ENCODE data around the gene GARNL3. TPM values are rescaled to one million over a fixed set of nuclear protein-coding genes. Genes with fewer than 3 reads are reported as not detected.

The GARNL3 gene
- total RNA-seq, 1 donor from 2014 or later: 32.0 TPM

- Histone ChIP-seq H3K27ac (no peak overlapping the region), H3K9me3 (ENCODE audit: low read depth) (no peaks in the 10 kb centered on the region), H3K4me3 (no peak overlapping the region), H3K36me3 (no peaks in the 10 kb centered on the region), H3K4me1 (no peaks in the 10 kb centered on the region), H3F3A (ENCODE audit: low read depth) (no peaks in the 10 kb centered on the region), H2AFZ (replicated peaks) (no peak overlapping the region), H3K27me3 (peaks cover 6% of the 10 kb centered on the region), H4K20me1 (ENCODE audit: low read depth) (no peaks in the 10 kb centered on the region), H3K9ac (no peak overlapping the region), H3K4me2 (no peak overlapping the region), H3K79me2 (ENCODE audit: low read depth) (no peaks in the 10 kb centered on the region)
- no peak for TF ChIP-seq CTCF (IDR thresholded peaks at IDR 0.05)
- TF ChIP-seq EZH2 (IDR thresholded peaks at IDR 0.05): no peak
- TF ChIP-seq EZH2phosphoT487 (IDR thresholded peaks at IDR 0.05): no peak
- Mint-ChIP-seq H3K4me1 (peaks cover 33% of the 10 kb centered on the region), H3K9me3 (no peaks in the 10 kb centered on the region), H3K27ac (no peak overlapping the region), H3K4me3 (no peak overlapping the region), H3K27me3 (ENCODE audit: insufficient read depth, low read depth) (peaks cover 2% of the 10 kb centered on the region), H3K36me3 (no peaks in the 10 kb centered on the region)
- DNase-seq (ENCODE audit: low spot score): no peak
Observed at GRCh38 chr9:127390248-127390545, 125.6 kb downstream of the GARNL3 start.

- no peaks in the 10 kb centered on the region for H3K4me1 ChIP-seq
- no peaks in the 10 kb centered on the region for H3F3A ChIP-seq (ENCODE audit: low read depth)
- H3K36me3 ChIP-seq: no peaks in the 10 kb centered on the region
- Mint-ChIP-seq H3K27me3 (ENCODE audit: insufficient read depth, low read depth) (peaks cover 2% of the 10 kb centered on the region), H3K9me3 (no peaks in the 10 kb centered on the region), H3K4me1 (peaks cover 32% of the 10 kb centered on the region), H3K4me3 (no peak overlapping the region), H3K27ac (no peak overlapping the region), H3K36me3 (no peaks in the 10 kb centered on the region)
- H3K79me2 ChIP-seq (ENCODE audit: low read depth): no peaks in the 10 kb centered on the region
- H3K4me2 ChIP-seq: no peak overlapping the region
- H3K9me3 ChIP-seq (ENCODE audit: low read depth): no peaks in the 10 kb centered on the region
- peaks cover 9% of the 10 kb centered on the region for H3K27me3 ChIP-seq
- H3K4me3 ChIP-seq: no peak overlapping the region
- H4K20me1 ChIP-seq (ENCODE audit: low read depth): no peaks in the 10 kb centered on the region
- no peak overlapping the region for H2AFZ ChIP-seq (replicated peaks)
- no peak overlapping the region for H3K9ac ChIP-seq
- no peak overlapping the region for H3K27ac ChIP-seq
- DNase-seq (ENCODE audit: low spot score): no peak
- TF ChIP-seq CTCF (IDR thresholded peaks at IDR 0.05) (no peak), EZH2phosphoT487 (IDR thresholded peaks at IDR 0.05) (no peak), EZH2 (IDR thresholded peaks at IDR 0.05) (no peak)
Observed at GRCh38 chr9:127390563-127390962, 126.0 kb downstream of the GARNL3 start.

GRCh38 chr9:127392166-127392565 is 127.6 kb downstream of the GARNL3 start:
- Mint-ChIP-seq H3K27ac (peak overlapping the region; percentile 59), H3K4me1 (peaks cover 30% of the 10 kb centered on the region)

More at GRCh38 chr9:127392166-127392565, 127.6 kb downstream of the GARNL3 start:
- H3K36me3 ChIP-seq: no peaks in the 10 kb centered on the region
- peaks cover 3% of the 10 kb centered on the region for H3K4me1 ChIP-seq
- Mint-ChIP-seq H3K27me3 (ENCODE audit: insufficient read depth, low read depth) (peaks cover 2% of the 10 kb centered on the region), H3K4me3 (peak overlapping the region; percentile 22), H3K36me3 (no peaks in the 10 kb centered on the region), H3K9me3 (no peaks in the 10 kb centered on the region)
- H3F3A ChIP-seq (ENCODE audit: low read depth): peaks cover 1% of the 10 kb centered on the region
- no peaks in the 10 kb centered on the region for H4K20me1 ChIP-seq (ENCODE audit: low read depth)
- DNase-seq (ENCODE audit: low spot score): no peak
- no peaks in the 10 kb centered on the region for H3K79me2 ChIP-seq (ENCODE audit: low read depth)
- H3K9ac ChIP-seq: no peak overlapping the region
- peaks cover 16% of the 10 kb centered on the region for H3K27me3 ChIP-seq
- no peak overlapping the region for H3K4me2 ChIP-seq
- H3K9me3 ChIP-seq (ENCODE audit: low read depth): no peaks in the 10 kb centered on the region
- TF ChIP-seq EZH2 (IDR thresholded peaks at IDR 0.05): no peak
- no peak for TF ChIP-seq CTCF (IDR thresholded peaks at IDR 0.05)
- TF ChIP-seq EZH2phosphoT487 (IDR thresholded peaks at IDR 0.05): no peak
- no peak overlapping the region for H3K27ac ChIP-seq
- no peak overlapping the region for H3K4me3 ChIP-seq
- H2AFZ ChIP-seq (replicated peaks): no peak overlapping the region
